Measurements from ENCODE around the gene MYO18A.
"Not testable (repeated sequence)": the region's sequence is repeated elsewhere in the genome, so short reads cannot be mapped to it uniquely, and the experiment has no call there.

The MYO18A gene

GRCh38 chr17:29168759-29169126, 11.5 kb downstream of the MYO18A start:
- H3K9ac ChIP-seq (ENCODE audit: low read length in 5 of 5); H3K9me3 ChIP-seq (ENCODE audit: control insufficient read depth in 5 of 5, low read length in 5 of 5); H3K27ac ChIP-seq (ENCODE audit: low read depth, low read length); H3K4me3 ChIP-seq (ENCODE audit: low read depth in 1 of 5, low read length in 5 of 5); H3K27me3 ChIP-seq (ENCODE audit: control insufficient read depth in 5 of 5, insufficient read depth in 4 of 5, low read length in 5 of 5): not testable (repeated sequence)
- peaks cover 0 to 16% (median 15%) of the 10 kb centered on the region in 5 donors for H3K36me3 ChIP-seq (ENCODE audit: control insufficient read depth in 5 of 5, insufficient read depth in 5 of 5, low read length in 5 of 5)
- peaks cover 0 to 37% (median 4%) of the 10 kb centered on the region in 5 donors for H3K4me1 ChIP-seq (ENCODE audit: control insufficient read depth in 5 of 5, insufficient read depth in 5 of 5, low read length in 5 of 5)

- Histone ChIP-seq H3K4me3 (ENCODE audit: low read depth in 1 of 5, low read length in 5 of 5) (no peak overlapping the region), H3K27ac (ENCODE audit: low read depth, low read length) (peak overlapping the region; percentile 6), H3K4me1 (ENCODE audit: control insufficient read depth in 5 of 5, insufficient read depth in 5 of 5, low read length in 5 of 5) (peaks cover 0 to 42% (median 7%) of the 10 kb centered on the region in 5 donors), H3K36me3 (ENCODE audit: control insufficient read depth in 5 of 5, insufficient read depth in 5 of 5, low read length in 5 of 5) (peaks cover 0 to 16% (median 15%) of the 10 kb centered on the region in 5 donors), H3K27me3 (ENCODE audit: control insufficient read depth in 5 of 5, insufficient read depth in 4 of 5, low read length in 5 of 5) (no peaks in the 10 kb centered on the region), H3K9me3 (ENCODE audit: control insufficient read depth in 5 of 5, low read length in 5 of 5) (no peaks in the 10 kb centered on the region), H3K9ac (ENCODE audit: low read length in 5 of 5) (no peak overlapping the region)
These were observed 12.0 kb downstream of the MYO18A start for GRCh38 chr17:29168079-29168758.

GRCh38 chr17:29167393-29168078, 12.7 kb downstream of the MYO18A start:
- no peaks in the 10 kb centered on the region for H3K27me3 ChIP-seq (ENCODE audit: control insufficient read depth in 5 of 5, insufficient read depth in 4 of 5, low read length in 5 of 5)
- peaks cover 0 to 49% (median 9%) of the 10 kb centered on the region in 5 donors for H3K4me1 ChIP-seq (ENCODE audit: control insufficient read depth in 5 of 5, insufficient read depth in 5 of 5, low read length in 5 of 5)

GRCh38 chr17:29166507-29166887, 13.7 kb downstream of the MYO18A start:
- peaks cover 0 to 16% (median 15%) of the 10 kb centered on the region in 5 donors for H3K36me3 ChIP-seq (ENCODE audit: control insufficient read depth in 5 of 5, insufficient read depth in 5 of 5, low read length in 5 of 5)
- H3K4me1 ChIP-seq (ENCODE audit: control insufficient read depth in 5 of 5, insufficient read depth in 5 of 5, low read length in 5 of 5) = peaks cover 0 to 57% (median 9%) of the 10 kb centered on the region in 5 donors
- no peak overlapping the region for H3K4me3 ChIP-seq (ENCODE audit: low read depth in 1 of 5, low read length in 5 of 5)
- H3K9ac ChIP-seq (ENCODE audit: low read length in 5 of 5) = no peak overlapping the region
- H3K9me3 ChIP-seq (ENCODE audit: control insufficient read depth in 5 of 5, low read length in 5 of 5) = no peaks in the 10 kb centered on the region
- H3K27ac ChIP-seq (ENCODE audit: low read depth, low read length) = no peak overlapping the region
- H3K27me3 ChIP-seq (ENCODE audit: control insufficient read depth in 5 of 5, insufficient read depth in 4 of 5, low read length in 5 of 5) = no peaks in the 10 kb centered on the region

More at GRCh38 chr17:29167393-29168078, 12.7 kb downstream of the MYO18A start:
- H3K9ac ChIP-seq (ENCODE audit: low read length in 5 of 5) = no peak overlapping the region
- H3K36me3 ChIP-seq (ENCODE audit: control insufficient read depth in 5 of 5, insufficient read depth in 5 of 5, low read length in 5 of 5) = peaks cover 0 to 16% (median 15%) of the 10 kb centered on the region in 5 donors
- no peak overlapping the region for H3K4me3 ChIP-seq (ENCODE audit: low read depth in 1 of 5, low read length in 5 of 5)
- H3K9me3 ChIP-seq (ENCODE audit: control insufficient read depth in 5 of 5, low read length in 5 of 5) = no peaks in the 10 kb centered on the region
- peak overlapping the region; percentile 6 for H3K27ac ChIP-seq (ENCODE audit: low read depth, low read length)

GRCh38 chr17:29165800-29166506, 14.2 kb downstream of the MYO18A start:
- no peaks in the 10 kb centered on the region for H3K27me3 ChIP-seq (ENCODE audit: control insufficient read depth in 5 of 5, insufficient read depth in 4 of 5, low read length in 5 of 5)
- H3K9me3 ChIP-seq (ENCODE audit: control insufficient read depth in 5 of 5, low read length in 5 of 5) = no peaks in the 10 kb centered on the region
- no peak overlapping the region for H3K9ac ChIP-seq (ENCODE audit: low read length in 5 of 5)
- H3K36me3 ChIP-seq (ENCODE audit: control insufficient read depth in 5 of 5, insufficient read depth in 5 of 5, low read length in 5 of 5) = peaks cover 0 to 16% (median 15%) of the 10 kb centered on the region in 5 donors
- H3K4me3 ChIP-seq (ENCODE audit: low read depth in 1 of 5, low read length in 5 of 5) = no peak overlapping the region
- H3K4me1 ChIP-seq (ENCODE audit: control insufficient read depth in 5 of 5, insufficient read depth in 5 of 5, low read length in 5 of 5) = peaks cover 0 to 57% (median 9%) of the 10 kb centered on the region in 5 donors
- no peak overlapping the region for H3K27ac ChIP-seq (ENCODE audit: low read depth, low read length)

- no peaks in the 10 kb centered on the region for H3K9me3 ChIP-seq (ENCODE audit: control insufficient read depth in 5 of 5, low read length in 5 of 5)
- H3K4me1 ChIP-seq (ENCODE audit: control insufficient read depth in 5 of 5, insufficient read depth in 5 of 5, low read length in 5 of 5) = peaks cover 0 to 63% (median 9%) of the 10 kb centered on the region in 5 donors
- no peak overlapping the region for H3K9ac ChIP-seq (ENCODE audit: low read length in 5 of 5)
- H3K4me3 ChIP-seq (ENCODE audit: low read depth in 1 of 5, low read length in 5 of 5) = no peak overlapping the region
- H3K27me3 ChIP-seq (ENCODE audit: control insufficient read depth in 5 of 5, insufficient read depth in 4 of 5, low read length in 5 of 5) = no peaks in the 10 kb centered on the region
- H3K27ac ChIP-seq (ENCODE audit: low read depth, low read length) = no peak overlapping the region
- peaks cover 0 to 16% (median 15%) of the 10 kb centered on the region in 5 donors for H3K36me3 ChIP-seq (ENCODE audit: control insufficient read depth in 5 of 5, insufficient read depth in 5 of 5, low read length in 5 of 5)
These were observed 14.9 kb downstream of the MYO18A start for GRCh38 chr17:29165261-29165660.

- Histone ChIP-seq H3K36me3 (ENCODE audit: control insufficient read depth in 5 of 5, insufficient read depth in 5 of 5, low read length in 5 of 5) (peaks cover 0 to 16% (median 15%) of the 10 kb centered on the region in 5 donors), H3K9ac (ENCODE audit: low read length in 5 of 5) (no peak overlapping the region), H3K4me3 (ENCODE audit: low read depth in 1 of 5, low read length in 5 of 5) (no peak overlapping the region), H3K27me3 (ENCODE audit: control insufficient read depth in 5 of 5, insufficient read depth in 4 of 5, low read length in 5 of 5) (no peaks in the 10 kb centered on the region), H3K27ac (ENCODE audit: low read depth, low read length) (no peak overlapping the region), H3K9me3 (ENCODE audit: control insufficient read depth in 5 of 5, low read length in 5 of 5) (no peaks in the 10 kb centered on the region), H3K4me1 (ENCODE audit: control insufficient read depth in 5 of 5, insufficient read depth in 5 of 5, low read length in 5 of 5) (peaks cover 0 to 74% (median 20%) of the 10 kb centered on the region in 5 donors)
These were observed 16.6 kb downstream of the MYO18A start for GRCh38 chr17:29163563-29163962.

- H3K27ac ChIP-seq (ENCODE audit: low read depth, low read length) = no peak overlapping the region
- H3K36me3 ChIP-seq (ENCODE audit: control insufficient read depth in 5 of 5, insufficient read depth in 5 of 5, low read length in 5 of 5) = peaks cover 0 to 16% (median 15%) of the 10 kb centered on the region in 5 donors
- H3K4me3 ChIP-seq (ENCODE audit: low read depth in 1 of 5, low read length in 5 of 5) = no peak overlapping the region
- peaks cover 0 to 74% (median 22%) of the 10 kb centered on the region in 5 donors for H3K4me1 ChIP-seq (ENCODE audit: control insufficient read depth in 5 of 5, insufficient read depth in 5 of 5, low read length in 5 of 5)
- H3K9ac ChIP-seq (ENCODE audit: low read length in 5 of 5) = peak overlapping the region in 1 of 5 donors; percentile 28
- H3K9me3 ChIP-seq (ENCODE audit: control insufficient read depth in 5 of 5, low read length in 5 of 5) = no peaks in the 10 kb centered on the region
- no peaks in the 10 kb centered on the region for H3K27me3 ChIP-seq (ENCODE audit: control insufficient read depth in 5 of 5, insufficient read depth in 4 of 5, low read length in 5 of 5)
These were observed 17.3 kb downstream of the MYO18A start for GRCh38 chr17:29162909-29163341.

GRCh38 chr17:29162082-29162908, 17.9 kb downstream of the MYO18A start:
- peaks cover 0 to 75% (median 27%) of the 10 kb centered on the region in 5 donors for H3K4me1 ChIP-seq (ENCODE audit: control insufficient read depth in 5 of 5, insufficient read depth in 5 of 5, low read length in 5 of 5)
- H3K9me3 ChIP-seq (ENCODE audit: control insufficient read depth in 5 of 5, low read length in 5 of 5) = no peaks in the 10 kb centered on the region
- peak overlapping the region in 1 of 5 donors; percentile 28 for H3K9ac ChIP-seq (ENCODE audit: low read length in 5 of 5)
- H3K36me3 ChIP-seq (ENCODE audit: control insufficient read depth in 5 of 5, insufficient read depth in 5 of 5, low read length in 5 of 5) = peaks cover 0 to 16% (median 15%) of the 10 kb centered on the region in 5 donors
- no peak overlapping the region for H3K4me3 ChIP-seq (ENCODE audit: low read depth in 1 of 5, low read length in 5 of 5)
- no peaks in the 10 kb centered on the region for H3K27me3 ChIP-seq (ENCODE audit: control insufficient read depth in 5 of 5, insufficient read depth in 4 of 5, low read length in 5 of 5)
- H3K27ac ChIP-seq (ENCODE audit: low read depth, low read length) = no peak overlapping the region

Data from subcutaneous abdominal adipose tissue (tissue), 5 donors.